22Rv1 (cell line): ENCODE results near the gene OR5AN1.
"Not testable (repeated sequence)": the region's sequence is repeated elsewhere in the genome, so short reads cannot be mapped to it uniquely, and the experiment has no call there.

Experiments used
- H3K27ac ChIP-seq: fragments of 450-650 bp; 2 replicates; pipeline ENCODE4 v1.5.1; 2017
- CTCF ChIP-seq: fragments of 450-650 bp; IDR thresholded peaks from 2 replicates; pipeline ENCODE4 v1.5.1; 2017; ENCODE audit warnings: mild to moderate bottlenecking
- ZFX ChIP-seq: fragments of 450-650 bp; IDR thresholded peaks from 2 replicates; pipeline ENCODE4 v1.6.1; 2017; ENCODE audit warnings: antibody characterized with exemption, borderline replicate concordance

The OR5AN1 gene

GRCh38 chr11:59365232-59366018 is 6.7 kb downstream of the OR5AN1 start:
- no peak overlapping the region for H3K27ac ChIP-seq
- no peak for TF ChIP-seq ZFX
- no peak for TF ChIP-seq CTCF

GRCh38 chr11:59368238-59369022 is 9.7 kb downstream of the OR5AN1 start:
- TF ChIP-seq ZFX = no peak
- H3K27ac ChIP-seq = no peak overlapping the region

- H3K27ac ChIP-seq = not testable (repeated sequence)
Measured at GRCh38 chr11:59372324-59372723, 13.6 kb downstream of the OR5AN1 start.

GRCh38 chr11:59380263-59381059 is 21.8 kb downstream of the OR5AN1 start:
- no peak overlapping the region for H3K27ac ChIP-seq
- TF ChIP-seq CTCF (no peak), ZFX (no peak)

GRCh38 chr11:59394186-59394585 is 35.5 kb downstream of the OR5AN1 start:
- H3K27ac ChIP-seq = no peak overlapping the region
- TF ChIP-seq ZFX = no peak
- no peak for TF ChIP-seq CTCF

- TF ChIP-seq CTCF (no peak), ZFX (no peak)
- no peak overlapping the region for H3K27ac ChIP-seq
Measured at GRCh38 chr11:59400461-59401261, 42.0 kb downstream of the OR5AN1 start.

GRCh38 chr11:59401262-59401552 is 42.5 kb downstream of the OR5AN1 start:
- no peak overlapping the region for H3K27ac ChIP-seq
- TF ChIP-seq CTCF = no peak
